ENCODE data around the gene C14orf180.

The C14orf180 gene

GRCh38 chr14:104597576-104597975, 18.0 kb downstream of the C14orf180 start:
- Mint-ChIP-seq H3K4me3 (no peak overlapping the region), H3K36me3 (ENCODE audit: low read depth) (no peaks in the 10 kb centered on the region), H3K27ac (no peak overlapping the region), H3K27me3 (ENCODE audit: low read depth, poor library complexity) (peaks cover 33% of the 10 kb centered on the region), H3K4me1 (peaks cover 14% of the 10 kb centered on the region), H3K9me3 (no peaks in the 10 kb centered on the region)
- no peak for DNase-seq
- no peak for TF ChIP-seq CTCF (IDR thresholded peaks at IDR 0.05)

GRCh38 chr14:104598039-104598909, 18.7 kb downstream of the C14orf180 start:
- H3K27ac Mint-ChIP-seq: no peak overlapping the region
- TF ChIP-seq CTCF (IDR thresholded peaks at IDR 0.05): no peak
- H3K4me1 Mint-ChIP-seq: peaks cover 14% of the 10 kb centered on the region
- no peaks in the 10 kb centered on the region for H3K36me3 Mint-ChIP-seq (ENCODE audit: low read depth)
- H3K9me3 Mint-ChIP-seq: no peaks in the 10 kb centered on the region
- H3K27me3 Mint-ChIP-seq (ENCODE audit: low read depth, poor library complexity): peaks cover 40% of the 10 kb centered on the region
- no peak for DNase-seq
- no peak overlapping the region for H3K4me3 Mint-ChIP-seq

GRCh38 chr14:104598910-104599273, 19.3 kb downstream of the C14orf180 start:
- Mint-ChIP-seq H3K36me3 (ENCODE audit: low read depth) (no peaks in the 10 kb centered on the region), H3K27ac (no peak overlapping the region), H3K9me3 (no peaks in the 10 kb centered on the region), H3K4me1 (peaks cover 10% of the 10 kb centered on the region), H3K4me3 (no peak overlapping the region), H3K27me3 (ENCODE audit: low read depth, poor library complexity) (peaks cover 46% of the 10 kb centered on the region)
- TF ChIP-seq CTCF (IDR thresholded peaks at IDR 0.05): no peak
- no peak for DNase-seq

DNA sequence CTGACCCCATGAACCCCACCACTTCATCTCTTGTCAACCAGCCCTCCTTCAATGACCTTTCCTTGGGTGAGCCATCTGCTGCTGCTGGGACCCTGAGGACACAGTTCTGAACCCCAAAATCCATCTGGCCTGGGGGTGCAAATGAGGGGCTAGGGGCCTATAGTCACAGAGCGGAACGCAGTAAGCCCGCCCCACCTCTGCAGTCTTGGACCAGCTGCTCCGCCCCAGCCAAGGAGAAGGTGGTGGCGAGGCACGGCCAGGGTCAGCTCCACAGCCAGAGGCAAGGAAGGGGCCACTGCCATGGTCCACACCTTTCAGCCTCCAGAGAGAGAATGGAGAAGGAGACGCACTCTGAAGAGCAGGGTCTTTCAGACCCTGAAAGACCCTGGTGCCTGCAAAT, 19.9 kb downstream of the C14orf180 start:
- Mint-ChIP-seq H3K9me3 (no peaks in the 10 kb centered on the region), H3K36me3 (ENCODE audit: low read depth) (no peaks in the 10 kb centered on the region), H3K4me1 (peaks cover 11% of the 10 kb centered on the region), H3K27ac (no peak overlapping the region), H3K27me3 (ENCODE audit: low read depth, poor library complexity) (peaks cover 52% of the 10 kb centered on the region), H3K4me3 (no peak overlapping the region)
- DNase-seq: no peak
- no peak for TF ChIP-seq CTCF (IDR thresholded peaks at IDR 0.05)

DNA sequence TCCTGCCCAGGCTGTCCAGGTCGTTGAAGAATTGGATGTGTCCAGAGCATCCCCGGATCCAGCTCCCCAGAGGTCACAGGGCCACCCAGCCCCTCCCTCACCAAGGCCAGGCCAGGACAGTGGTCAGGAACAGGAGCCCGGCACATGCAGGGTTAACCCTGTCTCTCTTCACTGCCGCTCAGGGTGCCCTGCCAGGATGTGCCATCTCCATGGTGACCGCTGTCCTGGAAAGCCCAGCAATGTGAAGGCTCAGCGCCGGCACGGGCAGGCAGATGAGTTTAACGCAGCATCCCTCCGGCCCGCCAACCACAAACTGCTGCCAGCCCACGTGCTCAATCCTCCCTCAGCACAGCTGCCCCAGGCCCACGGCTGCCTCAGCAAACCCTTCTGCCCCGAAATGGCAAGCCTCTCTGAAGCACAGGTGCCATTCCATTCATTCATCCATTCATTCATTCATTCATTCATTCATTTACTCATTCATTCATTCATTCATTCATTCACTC, 20.6 kb downstream of the C14orf180 start:
- no peak for DNase-seq
- H3K27ac Mint-ChIP-seq: no peak overlapping the region
- H3K4me3 Mint-ChIP-seq: no peak overlapping the region
- peaks cover 53% of the 10 kb centered on the region for H3K27me3 Mint-ChIP-seq (ENCODE audit: low read depth, poor library complexity)
- H3K9me3 Mint-ChIP-seq: no peaks in the 10 kb centered on the region
- H3K4me1 Mint-ChIP-seq: peaks cover 16% of the 10 kb centered on the region
- TF ChIP-seq CTCF (IDR thresholded peaks at IDR 0.05): no peak
- no peaks in the 10 kb centered on the region for H3K36me3 Mint-ChIP-seq (ENCODE audit: low read depth)

- H3K27me3 Mint-ChIP-seq (ENCODE audit: low read depth, poor library complexity): peaks cover 59% of the 10 kb centered on the region
- TF ChIP-seq CTCF (IDR thresholded peaks at IDR 0.05): no peak
- H3K36me3 Mint-ChIP-seq (ENCODE audit: low read depth): no peaks in the 10 kb centered on the region
- H3K27ac Mint-ChIP-seq: no peak overlapping the region
- DNase-seq: no peak
- no peak overlapping the region for H3K4me3 Mint-ChIP-seq
- H3K4me1 Mint-ChIP-seq: peaks cover 16% of the 10 kb centered on the region
- no peaks in the 10 kb centered on the region for H3K9me3 Mint-ChIP-seq
Measured at GRCh38 chr14:104600805-104601204, 21.2 kb downstream of the C14orf180 start.

Data from nephron progenitor cell (in vitro differentiated cells).